NCI-H2196 treated with DMSO at 0.1 percent for 48 hours (cell line): ENCODE results near the gene ZNF839.
A peak's percentile ranks its signal among the peaks of the same experiment; 100 is the strongest.
"Not testable (repeated sequence)": the region's sequence is repeated elsewhere in the genome, so short reads cannot be mapped to it uniquely, and the experiment has no call there.

Source experiments
- DNase-seq: peaks from one replicate; lab custom pipeline; 2025; ENCODE audit not compliant: unreplicated experiment; lab: John Stamatoyannopoulos, UW

Gene ZNF839

DNA sequence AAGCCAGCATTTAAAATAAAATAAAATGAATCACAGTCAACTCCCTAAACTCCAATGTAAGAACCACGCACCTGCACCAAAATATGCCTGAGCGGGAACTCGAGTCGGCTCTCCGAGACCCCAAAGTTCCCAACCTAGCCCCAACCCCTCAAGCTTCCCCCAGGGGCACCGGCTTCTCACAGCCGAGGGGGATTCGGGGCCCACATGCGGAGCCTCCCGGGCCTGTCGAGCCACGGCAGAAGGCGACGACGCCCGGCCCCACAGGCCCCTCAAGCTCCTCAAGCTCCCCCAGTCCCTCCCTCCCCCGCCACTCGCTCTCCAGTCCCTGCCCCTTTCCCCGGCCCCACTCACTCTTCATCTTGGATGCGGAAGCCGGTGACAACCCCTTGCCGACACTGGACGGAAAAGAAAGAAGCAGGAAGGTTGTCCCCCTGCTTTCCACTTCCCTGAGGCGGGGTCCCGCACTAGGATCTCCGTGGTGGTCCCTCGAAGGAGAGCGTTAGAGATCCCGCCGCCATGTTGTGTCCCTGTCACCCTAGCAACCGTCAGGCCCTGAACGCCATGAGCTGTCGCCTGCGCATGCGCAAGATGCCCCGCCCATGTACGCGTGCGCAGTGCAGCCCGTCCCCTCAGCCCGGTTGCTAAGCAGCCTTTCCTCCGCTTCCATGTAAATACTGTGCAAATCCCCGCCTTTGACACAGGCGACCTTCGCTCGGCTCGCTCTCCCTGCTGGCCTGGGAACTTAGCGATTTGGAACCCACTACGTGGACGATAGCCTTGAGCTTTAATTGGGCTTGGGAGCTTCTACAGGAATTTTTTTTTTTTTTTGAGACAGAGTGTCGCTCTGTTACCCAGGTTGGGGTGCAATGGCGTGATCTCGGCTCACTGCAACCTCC, 14.7 kb upstream of the ZNF839 start, which contains the start of gene MOK:
Gene MOK (minus strand): TSS at position 554 of the 896 bp plus-strand sequence. CDS start 196 bp downstream, at position 358.
- DNase-seq = peak; percentile 47

DNA sequence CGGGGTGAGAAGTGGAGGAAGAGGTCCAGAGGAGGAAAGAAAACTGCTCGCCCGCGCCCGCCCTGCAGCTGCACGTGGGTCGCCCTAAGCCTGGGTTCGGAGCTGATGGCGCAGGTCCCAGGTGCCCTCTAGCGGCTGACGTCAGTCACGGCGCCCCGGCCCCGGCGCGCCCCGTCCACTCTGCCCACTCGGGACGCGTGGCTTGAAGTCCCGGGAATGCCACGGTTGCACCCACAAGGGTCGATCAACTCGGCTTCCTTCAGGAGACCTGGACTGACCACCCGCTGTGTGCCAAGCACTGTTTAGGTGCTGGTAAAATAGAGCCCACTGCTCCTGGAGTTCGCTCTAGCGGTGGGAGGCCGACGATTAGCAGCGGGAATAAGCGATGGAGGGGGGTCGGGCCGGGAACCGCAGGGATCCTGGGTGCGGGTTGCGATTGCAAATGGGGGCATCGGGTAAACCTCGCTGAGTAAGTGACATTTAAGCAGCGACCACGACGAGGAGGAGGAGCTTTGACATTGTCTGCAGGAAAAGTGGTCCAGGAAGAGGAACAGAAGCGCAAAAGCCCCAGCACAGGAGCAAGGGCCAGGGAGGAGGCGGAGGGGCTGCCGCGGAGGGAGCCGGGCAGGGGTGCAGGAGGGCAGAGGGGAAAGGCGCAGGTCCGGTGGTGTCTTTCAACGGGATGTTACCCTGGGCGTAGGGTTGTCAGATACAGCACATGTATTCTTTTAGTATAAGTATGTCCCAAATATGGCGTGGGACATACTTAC, 5.1 kb upstream of the ZNF839 start:
- peak; percentile 49 for DNase-seq

DNA sequence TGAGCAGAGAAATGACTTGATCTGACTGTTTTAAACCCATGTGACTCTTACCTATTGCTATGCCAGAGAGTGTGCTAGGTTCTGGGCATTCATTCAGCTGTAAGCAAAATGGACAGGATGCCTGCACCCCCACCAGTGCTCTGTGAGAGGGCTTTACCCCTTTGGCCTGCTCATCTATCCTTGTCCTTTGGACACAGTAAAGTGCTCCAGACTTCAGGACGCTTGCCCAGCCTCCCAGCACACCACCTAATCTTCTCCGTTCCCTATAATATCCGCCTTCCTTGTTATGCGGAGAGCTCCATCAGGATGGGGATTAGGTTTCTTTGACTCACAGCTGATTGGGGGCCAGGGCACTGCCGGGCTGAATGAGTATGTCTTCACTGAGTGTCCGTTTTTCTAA, 4.4 kb upstream of the ZNF839 start:
- no peak for DNase-seq

DNA sequence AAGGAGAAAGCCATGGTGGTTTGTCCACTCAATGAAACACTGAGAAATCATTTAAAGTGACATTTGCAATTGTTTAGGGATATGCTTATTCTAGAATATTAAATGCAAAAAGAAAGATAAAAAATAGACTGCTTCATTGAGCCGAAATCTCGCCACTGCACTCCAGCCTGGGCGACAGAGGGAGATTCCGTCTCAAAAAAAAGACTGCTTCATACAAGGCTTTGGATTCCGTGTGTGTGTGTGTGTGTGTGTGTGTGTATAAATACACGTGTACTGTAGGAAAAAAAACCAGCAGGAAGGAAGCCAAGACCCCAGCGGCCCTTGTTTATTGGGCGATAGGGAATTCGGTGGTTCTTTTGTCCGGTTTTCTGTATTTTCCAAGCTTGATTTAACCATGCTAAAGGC, 3.2 kb upstream of the ZNF839 start:
- DNase-seq = no peak

DNA sequence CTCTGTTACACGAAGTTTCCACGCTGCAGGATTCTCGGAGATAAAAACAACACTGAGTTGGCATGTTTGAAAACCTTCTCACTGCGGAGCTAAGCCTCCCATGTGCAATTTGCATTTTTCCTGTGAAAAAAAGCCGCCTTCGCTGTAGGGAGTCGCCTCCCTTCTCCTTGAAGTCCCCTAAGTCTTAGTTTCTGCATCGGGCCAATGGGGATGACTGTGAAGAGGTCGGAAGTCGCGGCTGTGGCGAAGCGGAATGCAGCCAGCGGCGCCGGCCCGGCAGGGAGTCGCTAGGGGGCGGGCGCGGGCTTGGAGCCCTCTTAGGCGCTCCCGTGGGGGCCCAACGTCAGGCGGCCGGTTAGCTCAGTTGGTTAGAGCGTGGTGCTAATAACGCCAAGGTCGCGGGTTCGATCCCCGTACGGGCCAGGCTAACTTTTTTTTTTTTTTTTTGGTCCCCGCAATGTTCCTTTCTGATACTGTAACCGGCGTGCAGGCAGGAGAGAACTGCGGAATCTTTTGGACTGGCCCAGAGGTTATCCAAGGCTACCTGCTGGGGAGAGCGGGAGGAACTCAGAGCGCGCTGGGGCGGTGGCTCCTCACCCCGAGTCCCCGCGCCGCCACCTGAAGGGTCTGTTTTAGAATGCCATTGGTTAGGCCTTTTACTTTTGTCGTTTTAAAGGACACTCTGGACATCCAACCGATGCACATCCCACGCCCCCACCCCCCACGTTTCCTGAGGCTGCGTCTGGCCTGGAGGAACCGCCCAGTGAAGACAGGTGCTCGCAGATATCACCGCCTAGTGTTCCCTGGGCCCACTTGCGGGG, 2.6 kb upstream of the ZNF839 start:
- peak; percentile 37 for DNase-seq

DNA sequence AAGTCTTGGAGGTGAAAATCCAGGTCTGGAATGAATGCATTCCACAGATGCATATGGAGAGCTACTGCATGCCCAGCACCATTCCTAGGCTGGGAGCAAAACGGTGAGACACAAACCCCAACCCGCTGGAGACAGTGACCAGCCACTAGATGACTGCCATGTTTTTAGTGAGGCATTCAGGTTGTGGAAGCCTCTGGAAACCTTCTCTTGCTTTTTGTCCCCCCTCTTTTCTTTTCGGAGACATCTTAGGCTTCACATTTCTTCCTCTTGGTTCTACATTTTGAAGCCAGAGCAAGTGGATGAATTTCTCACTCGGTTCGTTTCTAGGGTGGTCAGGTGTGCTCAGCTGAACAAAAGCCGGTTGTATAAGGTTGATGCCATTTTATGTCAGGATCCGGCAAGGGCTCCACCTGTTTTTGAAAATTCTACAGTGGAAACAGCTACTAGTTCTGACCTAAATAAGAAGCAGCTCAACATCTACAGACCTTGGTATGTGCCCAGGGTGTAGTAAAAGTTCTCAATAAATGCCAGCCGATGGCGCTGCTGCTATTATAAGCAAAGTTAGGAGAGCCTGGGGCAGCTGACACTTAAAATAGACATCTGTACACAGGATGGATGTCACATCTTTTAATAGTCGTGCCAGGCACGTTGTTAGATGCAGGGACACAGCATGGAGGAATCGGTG, 1.8 kb upstream of the ZNF839 start:
- no peak for DNase-seq

DNA sequence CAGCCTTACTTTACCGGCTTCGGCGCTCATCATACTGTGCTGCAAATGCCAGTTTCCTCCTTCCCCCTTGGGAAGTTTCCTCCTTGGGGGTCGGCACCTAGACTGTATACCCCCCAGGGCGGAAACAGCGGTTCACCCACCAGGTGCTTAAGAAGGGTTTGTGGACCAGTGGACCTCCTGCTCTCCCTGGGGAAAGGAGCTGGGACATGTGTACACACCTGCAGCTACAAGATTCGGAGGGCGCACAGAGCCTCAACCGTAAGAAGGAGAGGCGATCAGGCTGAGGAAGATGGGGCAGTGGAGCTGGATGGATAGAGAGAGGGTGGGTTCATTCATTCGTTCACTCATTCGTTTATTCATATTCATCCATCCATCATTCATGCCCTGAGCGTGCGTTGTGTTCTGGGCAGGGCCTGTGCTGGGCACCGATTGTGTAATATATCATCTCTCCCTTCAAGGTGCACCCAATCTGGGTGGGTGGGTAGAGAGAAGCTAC, 717 bp upstream of the ZNF839 start:
- no peak for DNase-seq

DNA sequence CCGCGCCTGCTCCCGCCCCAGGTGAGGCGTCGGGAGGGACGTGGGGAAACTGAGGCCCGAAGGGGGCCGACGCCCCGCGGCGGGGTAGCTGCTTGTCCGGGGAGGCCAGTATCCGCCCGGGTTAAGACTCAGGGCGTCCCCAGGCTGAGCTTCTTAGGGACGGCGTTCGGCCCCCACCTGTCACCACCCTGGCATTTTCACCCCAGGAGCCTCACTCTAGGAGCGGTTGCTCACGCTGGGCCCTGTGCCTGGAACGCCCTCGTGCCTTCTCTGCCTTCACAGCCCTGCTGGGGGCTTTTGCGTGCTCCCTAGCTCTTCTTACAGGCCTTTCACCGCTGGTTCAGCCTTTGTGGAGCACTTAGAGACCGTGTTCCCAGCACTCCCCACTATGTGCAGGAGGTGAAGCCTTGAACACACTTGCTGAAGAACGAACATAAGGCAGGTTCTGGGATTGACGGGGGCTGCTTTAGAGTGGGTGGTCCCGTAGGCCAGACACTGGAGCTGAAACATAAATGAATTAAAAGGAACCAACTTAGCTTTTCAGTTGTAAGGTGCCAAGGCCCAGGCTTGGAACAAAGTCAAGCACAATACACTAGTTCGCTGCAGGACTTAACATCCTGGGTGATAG, 601 bp downstream of the ZNF839 start:
- DNase-seq = no peak

DNA sequence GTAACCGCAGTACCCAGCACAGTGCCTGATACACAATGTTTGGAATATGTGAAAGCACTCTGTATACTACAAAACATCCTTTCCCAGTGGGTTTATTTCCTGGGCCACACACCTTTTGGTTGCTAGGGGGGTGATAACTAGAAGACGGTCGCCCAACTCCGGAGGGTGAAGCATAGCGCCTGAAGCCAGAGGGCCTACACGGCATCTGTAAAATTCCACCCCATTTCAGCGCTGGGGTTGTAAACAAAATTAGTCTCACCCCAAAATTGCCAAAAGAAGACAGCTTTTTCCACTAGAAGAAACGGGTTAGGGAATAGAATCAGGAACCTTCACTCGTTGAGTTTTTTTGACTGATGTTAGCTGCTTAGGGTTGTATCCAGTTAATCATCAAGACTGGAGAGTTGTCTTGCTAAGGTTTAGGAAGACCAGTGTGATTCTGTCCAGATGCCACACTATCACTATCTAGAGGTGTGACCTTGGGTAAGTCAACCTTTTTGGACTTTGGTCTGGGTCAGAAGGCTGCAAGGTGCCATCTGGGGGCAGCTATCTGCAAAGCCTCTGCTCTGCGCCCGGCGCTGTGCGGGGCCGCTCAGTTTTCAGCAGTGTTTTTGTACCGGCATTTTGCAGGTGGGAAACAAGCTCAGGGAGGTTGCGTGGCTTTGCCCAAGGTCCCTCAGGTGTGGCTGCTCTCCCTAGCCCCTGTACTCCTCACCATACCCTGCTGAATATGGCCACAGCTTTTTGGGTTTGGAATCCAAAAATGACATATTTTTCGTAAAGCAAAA, 1.3 kb downstream of the ZNF839 start:
- no peak for DNase-seq

DNA sequence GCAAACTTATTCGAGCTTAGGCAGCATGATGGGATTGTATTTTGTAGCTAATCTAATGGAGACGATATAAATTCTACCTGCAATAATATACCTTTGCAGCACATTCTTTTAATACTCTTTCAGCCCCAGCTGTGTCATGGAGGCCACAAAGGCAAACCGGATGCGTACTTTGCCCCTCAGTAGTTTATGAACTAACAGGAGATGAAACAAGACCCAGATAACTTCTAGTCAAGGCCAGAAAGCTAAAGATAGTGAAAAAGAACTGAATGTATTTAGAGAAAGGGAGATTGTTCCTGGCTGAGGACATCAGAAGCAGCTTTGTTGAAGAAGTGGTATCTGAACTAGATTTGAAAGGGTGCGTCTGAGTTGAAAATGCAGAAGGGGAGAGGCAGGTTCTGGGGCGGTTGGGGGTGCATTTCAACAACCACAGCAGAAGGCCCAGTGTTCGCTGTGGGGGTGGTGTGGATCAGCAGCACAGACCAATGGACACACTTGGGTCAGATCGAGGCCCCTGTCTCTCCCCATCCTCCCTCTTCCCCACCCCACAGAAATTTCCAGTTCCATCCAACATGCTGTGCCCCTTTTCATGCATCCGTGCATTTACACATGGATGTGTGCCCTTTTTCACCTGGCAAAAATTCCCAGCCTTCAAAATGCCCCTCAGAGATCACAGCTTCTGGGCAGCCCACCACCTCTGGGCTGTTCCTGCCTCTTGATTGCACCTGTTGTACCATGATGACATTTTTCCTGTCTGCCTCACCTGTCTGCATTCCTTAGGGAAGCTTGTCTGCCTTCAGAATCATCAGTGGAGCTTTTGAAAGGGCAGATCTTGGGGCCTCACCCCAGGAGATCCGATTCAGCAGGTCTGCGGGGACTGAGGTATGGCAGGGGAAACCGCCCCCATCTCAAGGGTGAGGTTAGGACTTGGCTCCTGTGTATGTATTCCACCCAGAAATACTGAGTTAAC, 2.2 kb downstream of the ZNF839 start:
- no peak for DNase-seq

DNA sequence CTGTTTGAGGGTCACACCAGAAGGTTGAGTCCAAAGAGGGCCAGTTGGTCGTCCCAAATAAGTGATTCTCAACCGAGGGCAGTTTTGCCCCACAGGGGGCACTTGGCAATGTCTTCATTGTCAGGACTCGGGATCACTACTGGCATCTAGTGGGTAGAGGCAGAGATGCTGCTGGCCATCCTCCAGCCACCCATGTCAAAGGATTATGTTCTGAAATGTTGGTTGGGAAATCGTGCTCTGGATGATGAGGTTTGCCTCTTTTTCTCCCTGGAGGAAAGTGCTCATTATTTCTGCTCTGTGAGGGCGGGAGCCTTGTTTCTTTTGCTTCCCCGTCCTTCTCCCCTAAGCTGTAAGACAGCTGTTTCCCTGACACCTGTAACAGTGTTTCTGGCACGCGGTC, 3.6 kb downstream of the ZNF839 start:
- DNase-seq = peak; percentile 9

DNA sequence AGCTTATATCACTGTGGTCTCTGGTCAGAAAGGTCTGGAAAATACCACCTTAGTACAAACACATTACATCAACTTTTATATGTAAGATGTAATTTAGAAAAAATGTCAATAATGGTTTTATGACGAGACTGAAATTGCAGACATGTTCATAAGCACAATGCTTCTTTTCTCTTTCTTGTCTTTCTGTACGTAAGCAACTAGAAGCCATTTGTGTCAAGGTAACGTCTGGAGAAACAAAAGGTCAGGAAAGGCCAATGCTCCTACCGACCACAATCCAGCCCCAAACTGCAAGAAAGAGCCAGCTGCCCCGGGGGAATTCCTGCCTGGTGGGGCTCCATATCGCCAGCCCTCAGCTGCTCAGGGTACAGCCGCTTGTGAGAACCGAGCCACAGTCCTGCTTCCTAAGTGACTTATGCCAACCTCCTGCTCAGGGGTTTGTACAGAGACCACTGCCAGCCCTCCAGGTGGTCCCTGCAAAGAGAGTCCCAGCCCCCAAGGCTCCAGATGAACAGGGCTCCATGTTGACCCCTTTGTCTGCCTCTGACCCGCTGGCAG, 6.3 kb downstream of the ZNF839 start:
- no peak for DNase-seq

DNA sequence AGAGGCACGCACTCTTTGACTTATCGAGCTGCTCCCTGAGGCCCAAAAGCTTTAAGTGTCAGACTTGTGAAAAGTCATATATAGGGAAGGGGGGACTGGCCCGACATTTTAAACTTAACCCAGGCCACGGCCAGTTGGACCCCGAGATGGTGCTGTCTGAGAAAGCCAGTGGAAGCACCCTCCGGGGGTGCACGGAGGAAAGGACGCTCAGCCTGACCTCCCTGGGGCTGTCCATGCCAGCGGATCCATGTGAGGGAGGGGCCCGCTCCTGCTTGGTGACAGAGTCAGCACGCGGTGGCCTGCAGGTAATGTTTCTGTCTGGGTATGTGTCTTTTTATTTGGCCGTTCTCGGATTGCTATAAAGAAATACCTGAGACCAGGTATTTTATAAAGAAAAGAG, 7.0 kb downstream of the ZNF839 start:
- DNase-seq = no peak

DNA sequence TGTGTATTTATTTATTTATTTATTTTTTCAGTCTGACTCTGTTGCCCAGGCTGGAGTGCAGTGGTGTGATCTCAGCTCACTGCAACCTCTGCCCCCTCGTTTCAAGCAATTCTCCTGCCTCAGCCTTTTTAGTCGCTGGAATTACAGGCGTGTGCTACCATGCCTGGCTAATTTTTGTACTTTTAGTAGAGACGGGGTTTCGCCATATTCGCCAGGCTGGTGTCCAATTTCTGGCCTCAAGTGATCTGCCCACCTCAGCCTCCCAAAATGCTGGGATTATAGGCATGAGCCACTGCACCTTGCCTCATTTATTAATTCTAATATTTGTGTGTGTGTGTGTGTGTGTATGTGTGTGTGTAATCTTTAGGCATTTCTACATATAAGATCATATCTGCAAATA, 9.8 kb downstream of the ZNF839 start:
- not testable (repeated sequence) for DNase-seq

DNA sequence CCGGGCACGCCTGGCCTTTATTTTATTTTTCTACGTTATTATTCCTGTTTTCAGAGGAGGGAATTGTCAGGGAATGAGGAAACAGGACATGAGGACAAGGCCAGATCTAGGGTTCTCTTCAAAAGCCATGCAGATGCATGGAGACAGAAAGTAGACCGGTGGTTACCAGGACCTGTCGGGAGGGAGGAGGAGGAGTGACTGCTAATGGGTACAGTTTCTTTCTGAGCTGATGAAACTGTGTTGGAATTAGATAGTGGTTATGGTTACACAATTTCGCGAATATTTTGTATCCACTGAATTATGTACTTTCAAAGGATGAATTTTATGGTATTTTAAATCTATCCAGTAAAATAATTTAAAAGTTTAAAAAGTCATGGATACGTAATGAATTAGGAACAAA, 11.3 kb downstream of the ZNF839 start:
- no peak for DNase-seq

DNA sequence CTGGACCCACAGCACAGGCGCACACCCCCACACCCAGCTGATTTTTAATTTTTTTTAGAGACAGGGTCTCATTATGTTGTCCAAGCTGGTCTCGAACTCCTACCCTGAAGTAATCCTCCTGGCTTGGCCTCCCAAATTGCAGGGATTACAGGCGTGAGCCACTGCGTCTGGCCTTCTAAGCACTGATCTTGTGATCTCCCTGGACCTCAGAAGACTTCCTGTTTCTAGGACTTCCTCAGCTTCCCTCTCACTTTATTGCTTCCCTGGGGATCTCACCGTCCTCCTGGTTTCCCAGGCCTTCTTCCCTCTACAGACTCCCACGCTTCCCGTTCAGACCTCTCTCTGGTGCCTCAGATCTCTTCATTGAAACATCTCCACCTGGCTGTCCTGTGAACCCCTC, 13.8 kb downstream of the ZNF839 start:
- no peak for DNase-seq

DNA sequence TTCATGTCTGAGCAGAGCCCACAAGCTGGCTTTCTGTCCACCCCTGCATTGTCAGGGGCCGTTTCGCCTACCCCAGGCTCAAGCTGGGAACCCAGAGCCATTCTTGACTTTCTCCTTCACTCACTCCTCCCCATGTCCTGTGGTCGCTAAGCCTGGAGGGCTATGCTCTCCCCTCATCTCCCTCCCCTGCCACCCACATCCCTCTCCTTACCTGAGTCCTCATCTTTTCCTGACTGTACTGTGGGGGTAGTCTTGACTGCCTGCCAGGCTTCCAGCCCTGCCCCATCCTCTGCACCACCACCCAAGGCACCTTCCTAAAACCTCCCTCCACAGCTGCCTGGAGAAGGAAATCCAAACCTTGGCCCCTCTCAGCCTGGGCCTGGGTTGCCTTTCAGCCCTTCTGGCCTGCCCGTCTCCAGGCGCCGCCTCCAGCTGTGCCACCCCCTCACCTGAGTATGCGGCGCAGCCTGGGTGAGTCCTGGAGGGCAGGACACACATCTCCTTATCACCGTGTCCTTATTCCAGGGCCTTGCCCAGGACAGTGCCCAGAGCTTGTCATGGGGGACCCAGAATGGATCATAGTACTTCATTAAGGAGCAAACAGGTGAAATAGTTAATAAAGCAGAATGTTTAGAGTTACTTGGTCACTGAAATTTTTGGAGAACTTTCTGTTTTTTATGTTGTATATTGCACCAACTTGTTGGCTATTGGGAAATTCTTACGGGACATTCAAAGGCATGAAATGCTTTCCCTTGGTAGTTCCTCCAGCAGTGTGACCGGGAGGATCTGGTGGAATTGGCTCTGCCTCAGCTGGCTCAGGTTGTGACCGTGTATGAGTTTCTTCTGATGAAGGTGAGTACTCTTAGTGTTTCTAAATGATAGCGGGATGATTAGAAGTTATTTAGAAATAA, 14.5 kb downstream of the ZNF839 start:
- no peak for DNase-seq
